Measurements from ENCODE around the gene KPNA2.
"Not testable (repeated sequence)": the region's sequence is repeated elsewhere in the genome, so short reads cannot be mapped to it uniquely, and the experiment has no call there.

Gene KPNA2

DNA sequence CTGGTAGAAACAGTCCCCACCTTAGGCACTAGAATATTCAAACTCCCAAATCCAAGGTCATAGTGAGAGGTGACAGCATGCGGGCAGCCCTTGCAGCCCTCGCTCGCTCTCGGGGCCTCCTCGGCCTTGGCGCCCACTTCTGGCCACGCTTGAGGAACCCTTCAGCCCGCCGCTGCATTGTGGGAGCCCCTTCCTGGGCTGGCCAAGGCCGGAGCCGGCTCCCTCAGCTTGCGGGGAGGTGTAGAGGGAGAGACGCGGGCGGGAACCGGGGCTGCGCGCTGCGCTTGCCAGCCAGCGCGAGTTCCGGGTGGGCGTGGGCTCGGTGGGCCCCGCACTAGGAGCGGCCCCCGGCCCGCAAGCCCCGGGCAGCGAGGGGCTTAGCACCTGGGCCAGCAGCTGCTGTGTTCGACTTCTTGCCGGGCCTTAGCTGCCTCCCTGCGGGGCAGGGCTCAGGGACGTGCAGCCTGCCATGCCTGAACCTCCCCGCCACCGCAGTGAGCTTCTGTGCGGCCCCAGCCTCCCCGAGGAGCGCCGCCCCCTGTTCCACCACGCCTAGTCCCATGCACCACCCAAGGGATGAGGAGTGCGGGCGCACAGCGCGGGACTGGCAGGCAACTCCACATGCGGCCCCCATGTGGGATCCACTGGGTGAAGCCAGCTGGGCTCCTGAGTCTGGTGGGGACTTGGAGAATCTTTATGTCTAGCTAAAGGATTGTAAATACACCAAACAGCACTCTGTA lies 45.0 kb downstream of the KPNA2 start:
- FAIRE-seq (no peak), DNase-seq (ENCODE audit: insufficient read length) (no peak)
- no peak for TF ChIP-seq POLR2A (IDR thresholded peaks at IDR 0.05; ENCODE audit: low read depth, low read length)
- no peak for TF ChIP-seq TAF1 (IDR thresholded peaks at IDR 0.05; ENCODE audit: borderline replicate concordance, low read depth, low read length)
- no peak for TF ChIP-seq POLR2AphosphoS5 (IDR thresholded peaks at IDR 0.05; ENCODE audit: low read depth, low read length)

DNA sequence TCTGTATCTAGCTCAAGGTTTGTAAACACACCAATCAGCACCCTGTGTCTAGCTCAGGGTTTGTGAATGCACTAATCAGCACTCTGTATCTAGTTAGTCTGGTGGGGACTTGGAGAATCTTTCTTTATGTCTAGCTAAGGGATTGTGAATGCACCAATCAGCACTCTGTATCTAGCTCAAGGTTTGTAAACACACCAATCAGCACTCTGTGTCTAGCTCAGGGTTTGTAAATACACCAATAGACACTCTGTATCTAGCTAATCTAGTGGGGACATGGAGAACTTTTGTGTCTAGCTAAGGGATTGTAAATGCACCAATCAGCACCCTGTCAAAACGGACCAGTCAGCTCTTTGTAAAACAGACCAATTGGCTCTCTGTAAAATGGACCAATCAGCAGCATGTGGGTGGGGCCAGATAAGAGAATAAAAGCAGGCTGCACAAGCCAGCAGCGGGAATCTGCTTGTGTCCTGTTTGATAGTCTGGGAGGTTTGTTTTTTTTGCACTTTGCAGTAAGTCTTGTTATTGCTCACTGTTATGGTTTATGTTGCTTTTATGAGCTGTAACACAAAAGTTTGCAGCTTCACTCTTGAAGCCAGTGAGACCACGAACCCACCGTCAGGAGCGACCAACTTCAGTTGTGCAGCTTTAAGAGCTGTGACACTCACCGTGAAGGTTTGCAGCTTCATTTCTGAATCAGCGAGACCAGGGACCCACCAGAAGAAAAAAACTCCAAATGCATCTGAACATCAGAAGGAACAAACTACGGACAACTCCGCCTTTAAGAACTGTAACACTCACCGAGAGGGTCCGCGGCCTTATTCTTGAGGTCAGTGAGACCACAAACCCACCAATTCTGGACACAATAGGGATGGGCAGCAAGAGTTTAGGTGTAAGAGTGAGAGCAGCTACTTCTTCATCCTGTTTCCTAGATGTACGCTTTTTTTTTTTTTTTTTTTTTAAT lies 46.0 kb downstream of the KPNA2 start:
- DNase-seq (ENCODE audit: insufficient read length); FAIRE-seq: not testable (repeated sequence)

DNA sequence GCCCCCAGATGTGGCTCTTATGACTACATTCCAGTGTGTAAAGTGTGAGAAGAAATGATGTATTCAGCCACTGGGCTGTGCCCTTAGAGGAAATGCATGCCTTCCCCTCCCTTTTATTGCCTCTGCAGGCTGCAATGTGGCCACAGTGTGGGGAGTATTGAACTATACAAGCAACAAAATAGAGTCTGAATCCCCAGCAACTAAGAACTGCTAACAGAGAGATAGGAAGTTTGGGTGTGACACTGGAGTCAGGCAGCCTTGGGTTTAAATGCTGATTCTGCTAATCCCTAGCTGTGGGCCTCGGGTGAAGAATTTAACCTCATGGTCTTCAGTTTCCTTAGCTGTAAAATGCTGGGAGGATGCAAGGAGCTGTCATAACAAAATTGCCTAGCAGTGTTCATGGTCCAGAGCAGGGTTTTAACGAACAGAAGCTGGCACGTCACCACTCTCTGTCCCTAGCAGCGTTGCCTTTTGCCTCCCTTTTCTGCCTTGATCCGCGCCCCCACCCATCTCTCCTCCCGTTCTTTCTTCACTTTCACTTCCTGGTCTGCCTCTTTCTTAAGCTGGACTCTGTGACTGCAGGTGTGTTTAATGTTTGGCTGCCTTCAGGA lies 50.3 kb downstream of the KPNA2 start:
- DNase-seq (ENCODE audit: insufficient read length) (no peak), FAIRE-seq (peak; percentile 36)
- no peak for TF ChIP-seq TAF1 (IDR thresholded peaks at IDR 0.05; ENCODE audit: borderline replicate concordance, low read depth, low read length)
- TF ChIP-seq POLR2AphosphoS5 (IDR thresholded peaks at IDR 0.05; ENCODE audit: low read depth, low read length), result no peak
- no peak for TF ChIP-seq POLR2A (IDR thresholded peaks at IDR 0.05; ENCODE audit: low read depth, low read length)

DNA sequence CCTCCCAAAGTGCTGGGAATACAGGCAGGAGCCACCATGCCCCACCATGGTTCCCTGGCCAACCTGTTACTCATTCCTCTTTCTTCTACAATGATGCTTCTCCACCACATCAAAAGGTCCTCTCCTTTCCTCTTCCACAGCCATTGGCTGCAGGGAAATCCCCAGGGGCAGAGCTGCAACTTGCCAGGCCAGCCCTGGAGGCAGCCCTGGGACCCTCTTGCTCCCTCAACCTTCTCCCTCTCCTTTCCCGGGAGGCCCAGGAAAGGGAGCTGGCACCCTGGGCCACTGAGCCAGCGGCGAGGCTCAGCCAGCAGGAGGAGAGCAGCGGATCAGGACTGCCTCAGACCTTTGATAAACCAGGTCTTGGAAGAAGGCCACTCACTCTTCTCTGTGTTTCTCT lies 51.1 kb downstream of the KPNA2 start:
- not testable (repeated sequence) for FAIRE-seq; DNase-seq (ENCODE audit: insufficient read length)

DNA sequence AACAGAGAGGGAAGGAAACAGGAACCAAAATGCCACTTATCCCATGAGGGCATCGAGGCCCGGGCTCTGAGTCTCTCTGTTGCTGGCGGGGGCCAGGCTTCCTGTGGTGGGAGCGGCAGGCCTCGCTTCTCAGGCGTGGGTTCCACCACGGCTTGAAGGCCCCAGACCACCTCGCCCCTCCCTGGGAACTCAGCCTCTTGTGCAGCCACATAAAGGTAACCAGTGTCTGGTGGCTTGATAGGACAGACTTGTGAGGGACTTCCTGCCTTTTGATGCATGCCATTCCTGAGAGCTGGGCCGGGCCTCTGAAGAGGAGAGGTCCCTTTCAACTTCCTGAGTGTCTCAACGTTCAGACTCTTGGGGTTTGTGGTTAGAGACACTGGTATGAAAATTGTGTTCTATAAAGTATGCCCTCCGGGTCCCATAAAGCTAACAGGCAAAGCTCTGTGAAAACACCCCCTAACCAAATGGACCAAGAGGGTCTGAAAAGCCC lies 51.6 kb downstream of the KPNA2 start:
- peak; percentile 92 for FAIRE-seq
- DNase-seq (ENCODE audit: insufficient read length), result not testable (repeated sequence)

GRCh38 chr17:68087851-68088250 lies 52.3 kb downstream of the KPNA2 start:
- DNase-seq (ENCODE audit: insufficient read length) (no peak), FAIRE-seq (no peak)
- no peak for TF ChIP-seq POLR2AphosphoS5 (IDR thresholded peaks at IDR 0.05; ENCODE audit: low read depth, low read length)
- no peak for TF ChIP-seq TAF1 (IDR thresholded peaks at IDR 0.05; ENCODE audit: borderline replicate concordance, low read depth, low read length)
- TF ChIP-seq POLR2A (IDR thresholded peaks at IDR 0.05; ENCODE audit: low read depth, low read length), result no peak

- FAIRE-seq, result peak; percentile 68
- no peak for DNase-seq (ENCODE audit: insufficient read length)
- TF ChIP-seq TAF1 (IDR thresholded peaks at IDR 0.05; ENCODE audit: borderline replicate concordance, low read depth, low read length), result no peak
- TF ChIP-seq POLR2A (IDR thresholded peaks at IDR 0.05; ENCODE audit: low read depth, low read length), result no peak
- TF ChIP-seq POLR2AphosphoS5 (IDR thresholded peaks at IDR 0.05; ENCODE audit: low read depth, low read length), result no peak
Observed at GRCh38 chr17:68089881-68090280, 54.3 kb downstream of the KPNA2 start.

GRCh38 chr17:68094481-68095078 lies 59.0 kb downstream of the KPNA2 start:
- DNase-seq (ENCODE audit: insufficient read length) (no peak), FAIRE-seq (no peak)
- no peak for TF ChIP-seq POLR2A (IDR thresholded peaks at IDR 0.05; ENCODE audit: low read depth, low read length)
- no peak for TF ChIP-seq POLR2AphosphoS5 (IDR thresholded peaks at IDR 0.05; ENCODE audit: low read depth, low read length)
- TF ChIP-seq TAF1 (IDR thresholded peaks at IDR 0.05; ENCODE audit: borderline replicate concordance, low read depth, low read length), result no peak

GRCh38 chr17:68095205-68095811 lies 59.8 kb downstream of the KPNA2 start:
- TF ChIP-seq POLR2A (IDR thresholded peaks at IDR 0.05; ENCODE audit: low read depth, low read length) (no peak), TAF1 (IDR thresholded peaks at IDR 0.05; ENCODE audit: borderline replicate concordance, low read depth, low read length) (no peak), POLR2AphosphoS5 (IDR thresholded peaks at IDR 0.05; ENCODE audit: low read depth, low read length) (no peak)
- DNase-seq (ENCODE audit: insufficient read length), result no peak
- no peak for FAIRE-seq

DNA sequence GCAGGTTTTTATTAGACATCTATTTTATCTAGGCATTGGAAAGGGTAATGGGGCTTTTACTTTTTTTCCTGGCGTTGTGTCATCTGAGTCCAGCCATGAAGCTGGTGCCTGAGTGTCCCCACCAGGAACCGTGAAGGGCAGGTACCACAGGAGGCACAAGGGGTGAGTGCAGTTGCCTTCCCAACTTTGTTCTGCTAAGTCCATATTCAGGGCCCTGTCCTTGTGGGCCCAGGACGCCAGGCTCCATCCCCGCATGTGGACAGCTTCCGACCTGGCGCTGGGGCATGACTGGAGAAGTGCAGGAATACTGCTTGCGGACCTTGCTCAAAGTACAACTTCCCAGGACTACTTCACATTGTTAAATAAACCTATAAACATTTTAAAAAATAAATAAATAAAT lies 60.6 kb downstream of the KPNA2 start:
- no peak for FAIRE-seq
- no peak for DNase-seq (ENCODE audit: insufficient read length)
- TF ChIP-seq TAF1 (IDR thresholded peaks at IDR 0.05; ENCODE audit: borderline replicate concordance, low read depth, low read length), result no peak
- no peak for TF ChIP-seq POLR2AphosphoS5 (IDR thresholded peaks at IDR 0.05; ENCODE audit: low read depth, low read length)
- no peak for TF ChIP-seq POLR2A (IDR thresholded peaks at IDR 0.05; ENCODE audit: low read depth, low read length)
